ENCODE measurements around the gene ENKD1. TPM values are rescaled to one million over a fixed set of nuclear protein-coding genes. Genes with fewer than 3 reads are reported as not detected.
A peak's percentile ranks its signal among the peaks of the same experiment; 100 is the strongest.
"Not testable (repeated sequence)": the region's sequence is repeated elsewhere in the genome, so short reads cannot be mapped to it uniquely, and the experiment has no call there.

Gene ENKD1
- total RNA-seq, 1 donor from 2014 or later, result 11.8 TPM

DNA sequence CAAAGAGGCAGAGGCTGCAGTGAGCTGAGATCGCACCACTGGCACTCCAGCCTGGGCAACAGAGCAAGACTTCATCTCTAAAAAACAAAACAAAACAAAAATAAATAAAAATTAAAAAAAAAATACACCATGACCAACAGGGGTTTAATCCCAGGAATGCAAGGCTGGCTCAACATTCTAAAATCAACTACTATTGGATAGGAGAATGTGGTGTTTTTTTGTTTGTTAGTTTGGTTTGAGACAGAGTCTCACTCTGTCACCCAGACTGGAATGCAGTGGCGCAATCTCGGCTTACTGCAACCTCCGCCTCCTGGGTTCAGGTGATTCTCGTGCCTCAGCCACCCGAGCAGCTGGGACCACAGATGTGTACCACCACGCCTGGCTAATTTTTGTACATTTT, 32.7 kb upstream of the ENKD1 start:
- Mint-ChIP-seq H3K4me1 (ENCODE audit: low read depth) (peaks cover 22% of the 10 kb centered on the region), H3K27me3 (ENCODE audit: insufficient read depth) (no peaks in the 10 kb centered on the region), H3K36me3 (ENCODE audit: low read depth) (no peaks in the 10 kb centered on the region), H3K9me3 (no peaks in the 10 kb centered on the region), H3K27ac (no peak overlapping the region), H3K4me3 (no peak overlapping the region)
- intact Hi-C loops (cut with micrococcal nuclease), result no loop called here
- DNase-seq (ENCODE audit: low spot score), result no peak

DNA sequence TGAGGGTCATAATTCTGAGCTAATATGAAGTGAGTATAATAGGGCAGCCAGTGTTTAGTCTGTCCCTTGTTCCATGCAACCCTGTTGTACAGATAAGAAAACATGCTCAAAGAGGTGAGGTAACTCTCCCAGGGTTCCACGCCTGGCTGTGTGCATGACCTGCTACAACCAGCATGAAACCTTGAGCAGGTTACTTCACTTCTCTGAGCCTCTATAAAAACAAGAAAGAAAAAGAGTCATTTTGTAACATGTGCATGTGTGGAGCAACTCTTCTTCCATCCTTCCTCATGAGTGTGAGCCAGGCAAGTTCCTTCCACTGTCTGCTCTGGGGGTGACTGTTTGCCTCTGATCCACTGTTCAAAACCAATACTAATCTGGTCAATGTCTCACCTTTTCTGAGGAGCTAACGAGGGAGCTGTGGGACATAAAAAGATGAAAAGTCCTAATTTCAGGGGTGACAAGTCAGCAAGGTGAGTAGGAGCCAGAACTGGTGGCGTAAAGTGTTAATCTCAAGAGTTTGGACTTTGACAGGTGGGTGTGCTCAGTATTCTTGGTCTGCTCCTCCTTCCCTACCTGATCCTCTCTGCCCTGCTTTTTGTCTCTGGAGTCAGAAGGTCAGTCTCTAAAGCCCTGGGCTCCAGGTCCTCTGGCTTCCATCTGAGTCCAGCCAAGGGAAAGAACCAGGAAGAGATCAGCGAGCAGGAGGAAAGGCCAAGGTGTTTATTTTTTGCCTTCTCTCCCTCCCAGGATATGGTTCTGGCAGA, 31.1 kb upstream of the ENKD1 start:
- H3K4me1 Mint-ChIP-seq (ENCODE audit: low read depth), result peaks cover 6% of the 10 kb centered on the region
- H3K4me3 Mint-ChIP-seq, result no peak overlapping the region
- no peak overlapping the region for H3K27ac Mint-ChIP-seq
- no peaks in the 10 kb centered on the region for H3K36me3 Mint-ChIP-seq (ENCODE audit: low read depth)
- H3K27me3 Mint-ChIP-seq (ENCODE audit: insufficient read depth), result no peaks in the 10 kb centered on the region
- DNase-seq (ENCODE audit: low spot score), result no peak
- H3K9me3 Mint-ChIP-seq, result no peaks in the 10 kb centered on the region
- intact Hi-C loops (cut with micrococcal nuclease), result no loop called here

DNA sequence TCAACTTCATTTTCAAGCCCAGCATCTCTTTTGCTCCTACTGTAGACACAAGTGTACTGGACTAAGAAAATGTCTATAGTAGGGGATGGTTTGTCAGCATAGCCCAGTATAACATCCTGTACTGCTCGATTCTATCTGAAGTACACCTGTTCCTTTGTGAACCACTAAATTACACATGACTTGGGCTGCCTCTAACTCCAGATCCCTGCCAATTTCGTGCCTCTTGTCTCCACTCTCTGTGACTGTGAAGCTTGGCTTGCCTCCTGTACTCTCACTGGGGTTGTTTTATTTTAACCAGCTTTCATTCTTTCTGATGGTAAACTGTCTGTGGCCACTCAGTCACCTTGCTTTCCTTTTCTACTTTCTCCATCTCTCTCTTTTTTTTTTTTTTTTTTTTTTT, 28.1 kb upstream of the ENKD1 start:
- H3K36me3 Mint-ChIP-seq (ENCODE audit: low read depth), result no peaks in the 10 kb centered on the region
- no peaks in the 10 kb centered on the region for H3K9me3 Mint-ChIP-seq
- H3K4me1 Mint-ChIP-seq (ENCODE audit: low read depth), result peaks cover 7% of the 10 kb centered on the region
- H3K4me3 Mint-ChIP-seq, result no peak overlapping the region
- no peaks in the 10 kb centered on the region for H3K27me3 Mint-ChIP-seq (ENCODE audit: insufficient read depth)
- intact Hi-C loops (cut with micrococcal nuclease), result no loop called here
- peak overlapping the region; percentile 55 for H3K27ac Mint-ChIP-seq
- no peak for DNase-seq (ENCODE audit: low spot score)

DNA sequence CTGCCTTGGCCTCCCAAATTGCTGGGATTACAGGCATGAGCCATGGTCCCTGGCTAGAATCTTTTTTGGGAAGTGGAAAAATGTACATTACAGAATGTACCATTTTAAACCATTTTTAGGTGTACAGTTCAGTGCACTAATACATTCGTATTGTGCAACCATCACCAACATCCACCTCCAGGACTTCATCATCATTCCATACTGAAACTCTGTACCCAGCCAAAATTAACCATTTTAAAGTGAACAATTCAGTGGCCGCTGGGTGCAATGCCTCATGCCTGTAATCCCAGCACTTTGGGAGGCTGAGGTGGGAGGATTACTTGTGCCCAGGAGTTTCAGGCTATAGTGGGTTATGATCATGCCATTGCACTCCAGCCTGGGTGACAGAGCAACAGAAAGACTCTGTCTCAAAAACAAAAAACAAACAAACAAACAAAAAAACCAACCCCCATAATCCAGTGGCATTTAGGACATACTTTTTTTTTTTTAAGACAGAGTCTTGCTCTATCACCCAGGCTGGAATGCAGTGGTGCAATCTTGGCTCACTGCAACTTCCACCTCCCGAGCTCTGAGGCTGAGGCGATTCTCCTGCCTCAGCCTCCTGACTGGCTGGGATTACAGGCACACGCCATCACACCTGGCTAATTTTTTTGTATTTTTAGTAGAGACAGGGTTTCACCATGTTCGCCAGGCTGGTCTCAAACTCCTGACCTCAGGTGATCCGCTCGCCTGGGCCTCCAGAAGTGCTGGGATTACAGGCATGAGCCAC, 27.2 kb upstream of the ENKD1 start:
- intact Hi-C loops (cut with micrococcal nuclease); DNase-seq (ENCODE audit: low spot score); H3K27me3 Mint-ChIP-seq (ENCODE audit: insufficient read depth); H3K4me1 Mint-ChIP-seq (ENCODE audit: low read depth); H3K9me3 Mint-ChIP-seq; H3K4me3 Mint-ChIP-seq; H3K36me3 Mint-ChIP-seq (ENCODE audit: low read depth): not testable (repeated sequence)
- H3K27ac Mint-ChIP-seq, result peak overlapping the region; percentile 23

DNA sequence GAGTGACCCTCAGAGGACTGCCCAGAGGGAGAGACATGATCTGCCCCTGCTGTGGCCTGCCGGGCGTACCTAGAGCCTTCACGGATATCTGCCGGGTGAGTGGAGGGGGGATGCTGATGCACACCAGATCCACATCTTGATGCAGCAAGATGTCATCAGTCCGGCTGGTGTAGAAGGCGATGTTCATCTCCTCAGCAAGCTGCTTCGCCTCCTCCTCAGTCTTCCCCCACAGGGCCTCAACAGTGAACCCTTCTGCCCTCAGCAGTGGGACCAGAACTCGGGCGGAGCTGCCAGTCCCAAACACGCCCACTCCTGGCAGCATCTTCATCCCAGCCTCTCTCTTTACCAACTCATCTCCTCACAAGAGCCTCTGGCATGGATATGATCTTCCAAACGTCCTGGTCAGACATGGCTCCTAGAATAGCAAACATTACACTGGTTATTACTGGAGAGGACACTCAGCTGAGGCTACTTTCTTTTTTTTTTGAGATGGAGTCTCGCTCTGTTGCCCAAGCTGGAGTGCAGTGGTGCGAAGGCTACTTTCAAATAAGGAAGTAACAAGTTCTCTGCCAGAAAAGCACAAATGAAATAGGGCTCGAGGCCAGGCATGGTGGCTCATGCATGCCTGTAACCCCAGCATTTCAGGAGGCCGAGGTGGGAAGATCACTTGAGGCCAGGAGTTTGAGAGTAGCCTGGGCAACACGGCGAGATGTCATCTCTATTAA, 19.0 kb upstream of the ENKD1 start:
- no peaks in the 10 kb centered on the region for H3K27me3 Mint-ChIP-seq (ENCODE audit: insufficient read depth)
- no peak overlapping the region for H3K4me3 Mint-ChIP-seq
- no peaks in the 10 kb centered on the region for H3K9me3 Mint-ChIP-seq
- peaks cover 5% of the 10 kb centered on the region for H3K4me1 Mint-ChIP-seq (ENCODE audit: low read depth)
- intact Hi-C loops (cut with micrococcal nuclease), result no loop called here
- H3K27ac Mint-ChIP-seq, result no peak overlapping the region
- no peak for DNase-seq (ENCODE audit: low spot score)
- H3K36me3 Mint-ChIP-seq (ENCODE audit: low read depth), result peaks cover 12% of the 10 kb centered on the region

DNA sequence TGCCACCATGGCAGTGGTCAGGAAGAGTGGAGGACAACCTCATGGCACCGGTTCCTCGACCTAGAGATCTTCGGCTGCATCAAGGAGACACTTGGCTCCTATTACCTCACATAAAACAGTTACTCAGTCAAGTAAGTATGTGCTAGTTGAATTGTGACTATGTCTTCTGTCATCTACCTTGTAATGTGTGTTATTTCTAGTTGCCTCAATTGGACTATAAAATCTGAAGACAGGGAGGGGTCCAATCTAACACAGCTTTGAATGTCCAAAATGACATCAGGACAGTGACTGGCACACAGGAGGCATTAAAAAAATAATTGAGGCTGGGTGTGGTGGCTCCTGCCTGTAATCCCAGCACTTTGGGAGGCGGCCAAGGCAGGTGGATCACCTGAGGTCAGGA, 17.2 kb upstream of the ENKD1 start:
- H3K27ac Mint-ChIP-seq, result no peak overlapping the region
- H3K9me3 Mint-ChIP-seq, result no peaks in the 10 kb centered on the region
- peaks cover 5% of the 10 kb centered on the region for H3K4me1 Mint-ChIP-seq (ENCODE audit: low read depth)
- H3K36me3 Mint-ChIP-seq (ENCODE audit: low read depth), result peaks cover 12% of the 10 kb centered on the region
- DNase-seq (ENCODE audit: low spot score), result no peak
- H3K4me3 Mint-ChIP-seq, result no peak overlapping the region
- no peaks in the 10 kb centered on the region for H3K27me3 Mint-ChIP-seq (ENCODE audit: insufficient read depth)
- intact Hi-C loops (cut with micrococcal nuclease), result no loop called here

DNA sequence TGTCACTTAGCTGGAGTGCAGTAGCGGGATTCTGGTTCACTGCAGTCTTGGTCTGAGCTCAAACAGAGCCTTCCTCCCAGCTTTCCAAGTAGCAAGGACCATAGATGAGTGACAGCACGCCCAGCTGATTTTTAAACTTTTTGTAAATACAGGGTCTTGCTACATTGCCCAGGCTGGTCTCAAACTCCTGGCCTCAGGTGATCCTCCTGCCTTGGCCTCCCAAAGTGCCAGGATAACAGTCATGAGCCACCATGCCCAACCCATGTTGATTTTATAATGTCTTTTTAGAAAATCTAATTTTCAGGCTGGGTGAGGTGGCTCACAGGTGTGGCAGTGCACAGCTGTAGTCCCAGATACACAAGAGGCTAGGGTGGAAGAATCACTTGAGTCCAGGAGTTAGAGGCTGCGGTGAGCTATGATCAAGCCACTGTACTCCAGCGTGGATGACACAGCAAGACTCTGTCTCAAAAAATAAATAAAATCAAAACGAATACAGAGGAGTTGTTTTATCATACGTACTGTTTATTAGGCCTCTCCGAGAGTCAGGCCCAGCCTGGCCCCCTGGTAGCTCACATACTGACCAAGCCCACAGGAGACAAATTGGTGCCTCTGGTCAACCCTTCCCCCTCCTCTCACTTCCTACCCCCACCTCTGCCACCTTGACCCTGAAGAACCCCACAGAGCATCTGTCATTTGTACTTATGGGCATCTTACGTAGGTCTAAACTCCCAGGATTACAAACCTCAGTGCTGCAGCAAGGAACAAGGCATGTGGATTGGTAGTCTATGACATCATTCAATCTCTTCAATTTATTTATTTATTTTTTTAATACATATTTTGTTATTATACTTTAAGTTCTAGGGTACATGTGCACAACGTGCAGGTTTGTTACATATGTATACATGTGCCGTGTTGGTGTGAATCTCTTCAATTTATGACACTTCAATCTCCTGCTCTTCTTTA, 13.7 kb upstream of the ENKD1 start:
- Mint-ChIP-seq H3K27ac (no peak overlapping the region), H3K36me3 (ENCODE audit: low read depth) (peaks cover 10% of the 10 kb centered on the region), H3K9me3 (no peaks in the 10 kb centered on the region), H3K4me1 (ENCODE audit: low read depth) (no peaks in the 10 kb centered on the region), H3K27me3 (ENCODE audit: insufficient read depth) (no peaks in the 10 kb centered on the region), H3K4me3 (no peak overlapping the region)
- intact Hi-C loops (cut with micrococcal nuclease), result no loop called here
- DNase-seq (ENCODE audit: low spot score), result no peak

DNA sequence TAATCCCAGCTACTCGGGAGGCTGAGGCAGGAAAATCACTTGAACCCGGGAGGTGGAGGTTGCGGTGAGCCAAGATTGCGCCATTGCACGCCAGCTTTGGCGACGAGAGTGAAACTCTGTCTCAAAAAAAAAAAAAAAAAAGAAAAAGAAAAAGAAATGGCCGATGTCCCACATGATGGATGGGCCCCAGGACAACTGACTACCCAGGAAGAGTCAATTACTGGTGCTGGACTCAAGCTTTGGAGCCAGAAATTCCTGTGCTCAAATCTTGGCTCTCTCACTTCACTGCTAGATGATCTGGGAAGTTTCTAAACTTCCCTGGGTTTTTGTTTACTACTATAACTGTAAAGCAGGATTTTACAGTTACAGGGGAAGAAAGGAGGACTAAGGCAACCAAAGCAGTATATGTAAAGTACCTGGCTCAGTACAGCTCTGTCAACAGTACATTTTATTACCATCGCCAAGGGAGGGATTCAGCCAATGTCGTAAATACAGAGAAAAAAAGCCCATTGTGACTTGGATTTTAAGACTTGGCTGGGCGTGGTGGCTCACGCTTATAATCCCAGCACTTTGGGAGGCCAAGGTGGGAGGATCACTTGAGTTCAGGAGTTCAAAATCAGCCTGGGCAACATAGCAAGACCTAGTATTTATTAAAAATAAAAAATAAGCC, 11.9 kb upstream of the ENKD1 start:
- Mint-ChIP-seq H3K4me3 (no peak overlapping the region), H3K27ac (no peak overlapping the region), H3K36me3 (ENCODE audit: low read depth) (peaks cover 6% of the 10 kb centered on the region), H3K4me1 (ENCODE audit: low read depth) (no peaks in the 10 kb centered on the region), H3K9me3 (no peaks in the 10 kb centered on the region), H3K27me3 (ENCODE audit: insufficient read depth) (no peaks in the 10 kb centered on the region)
- no peak for DNase-seq (ENCODE audit: low spot score)
- intact Hi-C loops (cut with micrococcal nuclease), result no loop called here

DNA sequence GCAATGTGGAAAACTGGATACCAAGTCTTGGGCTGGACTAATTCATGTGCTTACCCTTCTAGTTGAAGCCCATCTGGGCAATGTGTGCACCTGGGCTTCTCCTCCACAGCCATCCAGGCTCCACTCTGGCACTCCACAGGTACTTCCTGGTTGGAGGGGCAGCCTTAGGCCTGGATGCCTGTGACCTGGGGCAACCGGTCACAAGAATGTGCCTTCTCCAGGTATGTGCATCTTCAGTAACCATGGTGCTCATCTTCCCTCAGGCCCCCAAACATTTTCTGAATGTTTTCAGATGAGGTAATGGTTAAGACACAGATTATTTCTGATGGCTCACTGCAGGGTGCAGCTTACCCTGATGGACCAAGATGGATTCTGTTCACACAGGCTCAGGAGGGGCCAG, 11.2 kb upstream of the ENKD1 start:
- Mint-ChIP-seq H3K36me3 (ENCODE audit: low read depth) (peaks cover 3% of the 10 kb centered on the region), H3K27me3 (ENCODE audit: insufficient read depth) (no peaks in the 10 kb centered on the region), H3K4me3 (no peak overlapping the region), H3K27ac (no peak overlapping the region), H3K4me1 (ENCODE audit: low read depth) (no peaks in the 10 kb centered on the region), H3K9me3 (no peaks in the 10 kb centered on the region)
- no peak for DNase-seq (ENCODE audit: low spot score)
- intact Hi-C loops (cut with micrococcal nuclease), result no loop called here

DNA sequence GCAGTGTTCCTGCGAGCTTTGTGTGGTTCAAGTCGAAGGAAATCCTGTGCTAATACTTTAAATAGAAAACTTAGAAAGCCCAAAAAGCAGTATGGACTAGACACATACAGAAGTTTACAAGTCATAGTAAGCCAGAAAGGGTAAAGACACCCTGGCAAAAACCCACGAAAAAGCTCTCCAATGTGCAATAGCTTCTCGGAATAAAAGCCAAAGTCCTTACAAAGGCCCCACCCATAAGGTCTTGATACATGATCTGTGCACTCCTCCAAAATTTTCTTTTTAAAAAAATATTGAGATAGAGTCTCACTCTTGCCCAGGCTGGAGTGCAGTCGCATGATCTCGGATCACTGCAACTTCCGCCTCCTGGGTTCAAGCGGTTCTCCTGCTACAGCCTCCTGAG, 10.4 kb upstream of the ENKD1 start:
- intact Hi-C loops (cut with micrococcal nuclease), result no loop called here
- Mint-ChIP-seq H3K4me3 (no peak overlapping the region), H3K27ac (no peak overlapping the region), H3K4me1 (ENCODE audit: low read depth) (no peaks in the 10 kb centered on the region), H3K27me3 (ENCODE audit: insufficient read depth) (no peaks in the 10 kb centered on the region), H3K9me3 (no peaks in the 10 kb centered on the region), H3K36me3 (ENCODE audit: low read depth) (no peaks in the 10 kb centered on the region)
- DNase-seq (ENCODE audit: low spot score), result no peak

DNA sequence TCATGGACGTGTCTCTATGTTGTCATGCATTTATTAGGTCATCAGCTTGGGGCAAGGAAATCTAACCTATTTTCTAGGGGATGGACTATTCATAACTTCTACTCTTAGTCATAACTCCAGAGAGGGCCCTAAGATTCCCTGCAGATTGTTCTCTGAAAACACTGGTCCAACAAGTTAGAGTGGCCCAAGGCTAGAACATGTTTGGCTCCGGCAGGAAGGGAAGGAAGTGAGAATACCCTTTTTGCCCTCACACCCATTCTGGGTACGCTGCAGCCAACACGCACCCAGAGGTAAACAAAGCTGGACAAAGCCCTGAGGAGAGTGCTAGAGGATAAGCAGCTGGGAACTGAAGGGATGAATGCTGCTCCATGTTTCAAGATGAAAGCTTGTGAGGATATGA, 10.0 kb upstream of the ENKD1 start:
- Mint-ChIP-seq H3K36me3 (ENCODE audit: low read depth) (no peaks in the 10 kb centered on the region), H3K27ac (no peak overlapping the region), H3K4me3 (no peak overlapping the region), H3K4me1 (ENCODE audit: low read depth) (no peaks in the 10 kb centered on the region), H3K27me3 (ENCODE audit: insufficient read depth) (no peaks in the 10 kb centered on the region), H3K9me3 (no peaks in the 10 kb centered on the region)
- DNase-seq (ENCODE audit: low spot score), result no peak
- intact Hi-C loops (cut with micrococcal nuclease), result no loop called here

DNA sequence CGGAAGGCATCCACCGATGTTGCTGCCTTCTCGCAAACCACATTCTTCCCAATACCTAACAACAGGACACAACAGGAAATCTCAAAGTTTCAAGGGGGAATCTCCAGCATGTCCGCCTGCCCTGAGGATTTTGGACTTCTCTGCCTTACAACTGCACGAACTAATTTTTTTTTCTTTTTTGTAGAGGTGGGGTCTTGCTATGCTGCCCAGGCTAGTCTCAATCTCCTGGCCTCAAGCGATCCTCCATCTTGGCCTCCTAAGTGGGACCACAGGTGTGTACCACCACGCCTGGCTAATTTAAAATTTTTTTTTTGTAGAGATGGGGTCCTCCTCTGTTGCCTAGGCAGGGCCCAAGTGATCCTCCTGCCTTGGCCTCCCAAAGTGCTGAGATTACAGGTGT, 9.4 kb upstream of the ENKD1 start:
- no peaks in the 10 kb centered on the region for H3K36me3 Mint-ChIP-seq (ENCODE audit: low read depth)
- intact Hi-C loops (cut with micrococcal nuclease), result no loop called here
- H3K9me3 Mint-ChIP-seq, result no peaks in the 10 kb centered on the region

More for the DNA sequence above, 9.4 kb upstream of the ENKD1 start:
- no peaks in the 10 kb centered on the region for H3K27me3 Mint-ChIP-seq (ENCODE audit: insufficient read depth)
- H3K4me3 Mint-ChIP-seq, result no peak overlapping the region
- no peaks in the 10 kb centered on the region for H3K4me1 Mint-ChIP-seq (ENCODE audit: low read depth)
- no peak overlapping the region for H3K27ac Mint-ChIP-seq
- no peak for DNase-seq (ENCODE audit: low spot score)
